Gastroesophageal sphincter (tissue), 4 donors: ENCODE measurements around the gene ENTPD1. TPM values are rescaled to one million over a fixed set of nuclear protein-coding genes. Genes with fewer than 3 reads are reported as not detected.

Source experiments
- ATAC-seq: fragments of 150-250 bp; one replicate; pipeline ENCODE4 v1.9.1; 2016; ENCODE audit warnings: mild to moderate bottlenecking, moderate library complexity
- H3K27ac ChIP-seq, 4 donors: fragments of 200-600 bp; sonication (generic) in 3 of 4; 1 replicate in 3 of 4; 2 replicates in 1 of 4; pipeline ENCODE4 v1.5.1; 2016 to 2019
- H3K27me3 ChIP-seq: fragments of 200-600 bp; sonication (generic); one replicate; pipeline ENCODE4 v1.5.1; 2019
- H3K36me3 ChIP-seq, 2 donors: fragments of 200-600 bp; sonication (generic); one replicate each; pipeline ENCODE4 v1.5.1; 2019; ENCODE audit warnings: control low read depth in 1 of 2
- H3K4me1 ChIP-seq, 3 donors: fragments of 200-600 bp; sonication (generic); 1 replicate in 2 of 3; 2 replicates in 1 of 3; pipeline ENCODE4 v1.5.1; 2016 to 2019; ENCODE audit warnings: control low read depth in 2 of 3
- H3K4me3 ChIP-seq, 2 donors: fragments of 200-600 bp; sonication (generic); one replicate each; pipeline ENCODE4 v1.5.1; 2019; ENCODE audit warnings: mild to moderate bottlenecking in 1 of 2, moderate library complexity in 1 of 2
- H3K9me3 ChIP-seq, 3 donors: fragments of 200-600 bp; sonication (generic); one replicate each; pipeline ENCODE4 v1.5.1; 2017 to 2019; ENCODE audit warnings: control low read depth in 2 of 3
- CTCF ChIP-seq, 4 experiments: fragments of 200-600 bp in 2 of 4; fragments of 450-650 bp in 2 of 4; sonication (generic) in 1 of 4; IDR thresholded peaks; one replicate each; pipeline ENCODE4 v1.5.1; 2017 to 2019; ENCODE audit warnings: antibody characterized with exemption in 4 of 4, mild to moderate bottlenecking in 2 of 4, moderate library complexity in 2 of 4
- EP300 ChIP-seq: sonication (generic); formaldehyde crosslinking; IDR thresholded peaks from one replicate; pipeline ENCODE4 v1.6.1; 2017; ENCODE audit warnings: antibody characterized with exemption, mild to moderate bottlenecking
- POLR2A ChIP-seq, 2 donors: fragments of 450-650 bp; IDR thresholded peaks; one replicate each; pipeline ENCODE4 v1.6.1; 2017; ENCODE audit warnings: antibody characterized with exemption in 2 of 2, mild to moderate bottlenecking in 2 of 2, moderate library complexity in 1 of 2
- POLR2AphosphoS5 ChIP-seq: sonication (generic); formaldehyde crosslinking; IDR thresholded peaks from one replicate; pipeline ENCODE4 v1.6.1; 2017; ENCODE audit warnings: antibody characterized with exemption
- WGBS, 2 donors: methylation state at CpG; one replicate each; pipeline ENCODE4 v1.1.5; 2018; ENCODE audit warnings: low coverage in 1 of 2; 5-methylcytosine and 5-hydroxymethylcytosine counted together
- total RNA-seq, 4 donors: library from RNA; depleted of rRNA; stranded (reverse); fragments of >200 nt; gene quantifications; one replicate each; pipeline ENCODE4 v1.1.0, GENCODE V29; 2016

ENTPD1 gene
- total RNA-seq, 4 donors from 2014 or later, result 34.4 to 69.7 (median 39.3) TPM

GRCh38 chr10:95810198-95810976 is 54.4 kb downstream of the ENTPD1 start:
- 88 to 92% methylated on average over 1 to 4 of the region's 20 CpGs for WGBS, 2 donors
- peaks cover 0 to 39% (median 16%) of the 10 kb centered on the region in 3 donors for H3K4me1 ChIP-seq
- no peak overlapping the region for H3K4me3 ChIP-seq
- H3K36me3 ChIP-seq, result no peaks in the 10 kb centered on the region
- no peaks in the 10 kb centered on the region for H3K27me3 ChIP-seq
- ATAC-seq, result no peak
- H3K9me3 ChIP-seq, result no peaks in the 10 kb centered on the region
- no peak overlapping the region for H3K27ac ChIP-seq
- TF ChIP-seq EP300, result no peak
- no peak for TF ChIP-seq POLR2AphosphoS5
- TF ChIP-seq CTCF (IDR thresholded peaks at IDR 0.05), result no peak
- no peak for TF ChIP-seq POLR2A (IDR thresholded peaks at IDR 0.05)

- Histone ChIP-seq H3K9me3 (no peaks in the 10 kb centered on the region), H3K36me3 (no peaks in the 10 kb centered on the region), H3K4me3 (no peak overlapping the region), H3K27me3 (no peaks in the 10 kb centered on the region), H3K27ac (peak overlapping the region in 2 of 4 donors; percentile 18 to 30), H3K4me1 (peaks cover 0 to 25% (median 20%) of the 10 kb centered on the region in 3 donors)
- TF ChIP-seq EP300 (no peak), POLR2A (IDR thresholded peaks at IDR 0.05) (no peak), CTCF (IDR thresholded peaks at IDR 0.05) (no peak), POLR2AphosphoS5 (no peak)
- no peak for ATAC-seq
- WGBS, 2 donors, result 80% methylated on average over 2 of the region's 3 CpGs; no CpG with 5 or more reads in 1 of the 2 donors
These were observed 57.2 kb downstream of the ENTPD1 start for GRCh38 chr10:95813054-95813685.

GRCh38 chr10:95814011-95814727 is 58.2 kb downstream of the ENTPD1 start:
- peak overlapping the region in 3 of 4 donors; percentile 18 to 56 (median 30) for H3K27ac ChIP-seq
- peaks cover 3 to 33% (median 21%) of the 10 kb centered on the region in 3 donors for H3K4me1 ChIP-seq
- peak; percentile 70 for ATAC-seq
- H3K4me3 ChIP-seq, result no peak overlapping the region
- TF ChIP-seq POLR2A (IDR thresholded peaks at IDR 0.05), result no peak
- TF ChIP-seq POLR2AphosphoS5, result peak; percentile 32
- no peak for TF ChIP-seq EP300
- no peak for TF ChIP-seq CTCF (IDR thresholded peaks at IDR 0.05)
- WGBS, 2 donors, result 48 to 88% methylated on average over 4 to 7 of the region's 7 CpGs
- H3K36me3 ChIP-seq, result no peaks in the 10 kb centered on the region
- no peaks in the 10 kb centered on the region for H3K27me3 ChIP-seq
- no peaks in the 10 kb centered on the region for H3K9me3 ChIP-seq

- no peak for ATAC-seq
- H3K27ac ChIP-seq, result peak overlapping the region in 1 of 4 donors; percentile 30
- H3K4me3 ChIP-seq, result no peak overlapping the region
- H3K4me1 ChIP-seq, result peaks cover 3 to 43% (median 21%) of the 10 kb centered on the region in 3 donors
- no peaks in the 10 kb centered on the region for H3K27me3 ChIP-seq
- WGBS, 2 donors, result 56 to 83% methylated on average over 1 to 2 of the region's 2 CpGs
- TF ChIP-seq POLR2A (IDR thresholded peaks at IDR 0.05) (no peak), EP300 (no peak), CTCF (IDR thresholded peaks at IDR 0.05) (no peak), POLR2AphosphoS5 (no peak)
- H3K36me3 ChIP-seq, result no peaks in the 10 kb centered on the region
- no peaks in the 10 kb centered on the region for H3K9me3 ChIP-seq
These were observed 59.2 kb downstream of the ENTPD1 start for GRCh38 chr10:95815133-95815532.
